Stomach (tissue), 9 donors: Measurements from ENCODE around the gene RFX2. TPM values are rescaled to one million over a fixed set of nuclear protein-coding genes. Genes with fewer than 3 reads are reported as not detected.
A peak's percentile ranks its signal among the peaks of the same experiment; 100 is the strongest.

Source experiments
- DNase-seq, 2 donors: peaks; one replicate each; pipeline versions ENCODE4 v3.0.0 to v3.0.0-alpha.2; 2013 to 2019
- H3K27ac ChIP-seq, 5 donors: fragments of 200-600 bp in 4 of 5; sonication (generic) in 4 of 5; one replicate each; pipeline ENCODE4 v1.5.1; 2013 to 2019; ENCODE audit warnings: mild to moderate bottlenecking in 1 of 5, moderate library complexity in 1 of 5
- H3K27me3 ChIP-seq, 3 donors: fragments of 200-600 bp; sonication (generic); one replicate each; pipeline ENCODE4 v1.5.1; 2017 to 2019; ENCODE audit warnings: mixed run types in 1 of 3
- H3K36me3 ChIP-seq, 4 donors: fragments of 200-600 bp; sonication (generic); 1 replicate in 3 of 4; 2 replicates in 1 of 4; pipeline ENCODE4 v1.5.1; 2016 to 2019
- H3K4me1 ChIP-seq, 4 donors: fragments of 200-600 bp; sonication (generic); one replicate each; pipeline ENCODE4 v1.5.1; 2016 to 2019
- H3K4me3 ChIP-seq, 4 donors: fragments of 200-600 bp; sonication (generic) in 3 of 4; one replicate each; pipeline ENCODE4 v1.5.1; 2016 to 2019; ENCODE audit warnings: mild to moderate bottlenecking in 1 of 4
- H3K9me3 ChIP-seq, 4 donors: fragments of 200-600 bp; sonication (generic); one replicate each; pipeline ENCODE4 v1.5.1; 2016 to 2019
- EP300 ChIP-seq: sonication (generic); formaldehyde crosslinking; IDR thresholded peaks from one replicate; pipeline ENCODE4 v1.6.1; 2017; ENCODE audit warnings: antibody characterized with exemption
- POLR2A ChIP-seq, 4 donors: fragments of 450-650 bp; IDR thresholded peaks; one replicate each; pipeline ENCODE4 v1.6.1; 2016; ENCODE audit warnings: antibody characterized with exemption in 4 of 4, control low read depth in 2 of 4, mild to moderate bottlenecking in 1 of 4, moderate library complexity in 1 of 4
- POLR2AphosphoS5 ChIP-seq, 3 donors: sonication (generic); formaldehyde crosslinking; IDR thresholded peaks; one replicate each; pipeline ENCODE4 v1.6.1; 2016; ENCODE audit warnings: antibody characterized with exemption in 3 of 3
- WGBS, 5 donors: extraction: QIAGEN DNeasy Blood & Tissue Kit in 3 of 5; methylation state at CpG; one replicate each; pipeline versions ENCODE4 v1.1.5 to v1.1.7; 2013 to 2018; 5-methylcytosine and 5-hydroxymethylcytosine counted together
- intact Hi-C: fragments of 100-400 bp; cut with DNase I; formaldehyde crosslinking; loops from one replicate; pipeline ENCODE4 v1.15.1; 2023; ENCODE audit warnings: low total_unique reads
- polyA plus RNA-seq, 3 donors: library from polyadenylated mRNA; stranded (reverse); fragments of 200-250 nt; gene quantifications; one replicate each; pipeline ENCODE4 v1.2.3, GENCODE V29; 2013
- total RNA-seq, 5 donors: library from RNA; depleted of rRNA; stranded (reverse); fragments of >200 nt; gene quantifications; one replicate each; pipeline versions ENCODE4 v1.1.0 to v1.2.3, GENCODE V29; 2014 to 2016
- TF ChIP-seq, protein P1 (sequence below), 7 experiments: fragments of 450-650 bp in 4 of 7; fragments of 200-600 bp in 3 of 7; sonication (generic) in 3 of 7; IDR thresholded peaks; one replicate each; pipeline ENCODE4 v1.5.1; 2016 to 2019; ENCODE audit warnings: antibody characterized with exemption in 7 of 7, control low read depth in 2 of 7, mild to moderate bottlenecking in 1 of 7
- donor health status: healthy with polysubstance abuse.
- donor health status: Bipolar disorder and iron deficiency.
- donor health status: healthy.

The RFX2 gene
- total and polyA plus RNA-seq, 8 donors: 1.2 to 123 (median 8.0) TPM

DNA sequence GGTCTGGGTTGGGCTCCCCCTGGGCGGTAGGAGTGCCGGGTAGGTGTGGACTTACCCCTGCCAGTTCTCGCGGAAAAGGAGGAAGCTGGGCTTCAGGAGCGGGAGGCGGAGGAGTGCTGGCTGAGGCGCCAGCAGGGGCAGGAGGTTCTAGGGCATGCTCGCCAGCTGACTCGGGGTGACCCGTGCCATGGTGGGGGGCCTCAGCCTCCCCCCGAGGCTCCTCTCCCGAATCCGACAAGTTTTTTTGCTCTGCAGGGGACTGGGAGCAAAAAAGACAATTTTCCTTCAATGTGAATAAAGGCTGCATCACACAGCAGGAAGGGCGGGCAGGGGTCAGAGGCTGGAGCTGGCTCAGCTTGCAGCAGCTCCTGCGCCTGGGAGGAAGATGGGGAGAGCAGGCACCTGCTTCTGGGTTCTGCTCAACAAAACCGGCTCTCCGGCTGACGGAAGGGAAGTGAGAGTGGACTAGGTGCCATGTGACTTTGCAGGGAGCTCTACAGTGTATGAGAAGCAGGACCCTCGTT, 158.9 kb downstream of the RFX2 start:
- TF ChIP-seq, protein P1, sequence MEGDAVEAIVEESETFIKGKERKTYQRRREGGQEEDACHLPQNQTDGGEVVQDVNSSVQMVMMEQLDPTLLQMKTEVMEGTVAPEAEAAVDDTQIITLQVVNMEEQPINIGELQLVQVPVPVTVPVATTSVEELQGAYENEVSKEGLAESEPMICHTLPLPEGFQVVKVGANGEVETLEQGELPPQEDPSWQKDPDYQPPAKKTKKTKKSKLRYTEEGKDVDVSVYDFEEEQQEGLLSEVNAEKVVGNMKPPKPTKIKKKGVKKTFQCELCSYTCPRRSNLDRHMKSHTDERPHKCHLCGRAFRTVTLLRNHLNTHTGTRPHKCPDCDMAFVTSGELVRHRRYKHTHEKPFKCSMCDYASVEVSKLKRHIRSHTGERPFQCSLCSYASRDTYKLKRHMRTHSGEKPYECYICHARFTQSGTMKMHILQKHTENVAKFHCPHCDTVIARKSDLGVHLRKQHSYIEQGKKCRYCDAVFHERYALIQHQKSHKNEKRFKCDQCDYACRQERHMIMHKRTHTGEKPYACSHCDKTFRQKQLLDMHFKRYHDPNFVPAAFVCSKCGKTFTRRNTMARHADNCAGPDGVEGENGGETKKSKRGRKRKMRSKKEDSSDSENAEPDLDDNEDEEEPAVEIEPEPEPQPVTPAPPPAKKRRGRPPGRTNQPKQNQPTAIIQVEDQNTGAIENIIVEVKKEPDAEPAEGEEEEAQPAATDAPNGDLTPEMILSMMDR (IDR thresholded peaks at IDR 0.05): no peak
- TF ChIP-seq POLR2AphosphoS5 (IDR thresholded peaks at IDR 0.05): no peak
- no peak for TF ChIP-seq POLR2A (IDR thresholded peaks at IDR 0.05)
- no peak for TF ChIP-seq EP300
- peaks cover 92 to 100% (median 99%) of the 10 kb centered on the region in 4 donors for H3K4me1 ChIP-seq

GRCh38 chr19:5950741-5951140, 159.6 kb downstream of the RFX2 start:
- H3K4me3 ChIP-seq: peak overlapping the region in 2 of 4 donors; percentile 2 to 10
- 29 to 41% (median 40%) methylated on average over 3 of the region's 3 CpGs for WGBS, 5 donors
- DNase-seq: no peak
- no peaks in the 10 kb centered on the region for H3K27me3 ChIP-seq
- no peaks in the 10 kb centered on the region for H3K9me3 ChIP-seq
- intact Hi-C loops: no loop called here
- H3K4me1 ChIP-seq: peaks cover 92 to 100% (median 97%) of the 10 kb centered on the region in 4 donors
- H3K36me3 ChIP-seq: peaks cover 0 to 4% (median 1%) of the 10 kb centered on the region in 4 donors
- peak overlapping the region in 4 of 5 donors; percentile 75 to 84 (median 80) for H3K27ac ChIP-seq
- no peak for TF ChIP-seq POLR2AphosphoS5 (IDR thresholded peaks at IDR 0.05)
- TF ChIP-seq, protein P1 (IDR thresholded peaks at IDR 0.05): no peak
- no peak for TF ChIP-seq EP300
- no peak for TF ChIP-seq POLR2A (IDR thresholded peaks at IDR 0.05)

More for the DNA sequence above, 158.9 kb downstream of the RFX2 start:
- Histone ChIP-seq H3K4me3 (peak overlapping the region in 2 of 4 donors; percentile 2 to 10), H3K27me3 (no peaks in the 10 kb centered on the region), H3K36me3 (no peaks in the 10 kb centered on the region), H3K27ac (peak overlapping the region; percentile 40 to 84 (median 79)), H3K9me3 (no peaks in the 10 kb centered on the region)
- DNase-seq: peak; percentile 59 to 78
- 19 to 45% (median 22%) methylated on average over 18 to 19 of the region's 19 CpGs for WGBS, 5 donors
- intact Hi-C loops: no loop called here

DNA sequence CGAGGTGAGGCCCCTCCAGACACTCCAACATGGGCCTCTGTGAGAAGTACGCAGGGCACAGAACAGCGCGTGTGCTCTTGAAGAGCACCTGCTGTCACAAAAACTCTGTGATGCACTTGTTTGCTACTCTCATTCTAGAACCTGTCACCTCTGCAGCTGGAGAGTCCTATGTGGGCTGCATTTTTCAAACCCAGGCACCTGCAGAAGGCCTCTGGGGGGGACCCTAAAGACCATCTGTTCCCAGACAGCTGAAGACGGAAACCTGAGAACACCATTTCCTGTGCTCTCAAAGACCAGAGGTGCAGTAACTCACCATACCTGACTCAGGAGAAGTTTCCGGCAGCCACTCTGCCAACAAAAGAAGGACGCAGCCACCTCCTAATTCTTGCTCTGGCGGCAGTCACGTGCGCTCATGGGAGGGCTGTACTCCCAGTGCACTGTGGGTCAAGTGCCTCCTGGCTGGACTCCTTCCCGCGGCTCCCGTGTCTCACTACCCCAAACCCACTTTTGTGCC, 160.5 kb downstream of the RFX2 start:
- peak; percentile 57 to 76 for DNase-seq
- H3K9me3 ChIP-seq: no peaks in the 10 kb centered on the region
- peak overlapping the region; percentile 45 to 84 (median 79) for H3K27ac ChIP-seq
- intact Hi-C loops: no loop called here
- peaks cover 0 to 8% (median 2%) of the 10 kb centered on the region in 4 donors for H3K36me3 ChIP-seq
- H3K4me1 ChIP-seq: peaks cover 83 to 97% (median 91%) of the 10 kb centered on the region in 4 donors
- H3K27me3 ChIP-seq: no peaks in the 10 kb centered on the region
- WGBS, 5 donors: 46 to 73% (median 52%) methylated on average over 13 of the region's 13 CpGs
- H3K4me3 ChIP-seq: no peak overlapping the region
- TF ChIP-seq, protein P1 (IDR thresholded peaks at IDR 0.05): no peak
- peak in 1 of 3 donors; percentile 23 for TF ChIP-seq POLR2AphosphoS5 (IDR thresholded peaks at IDR 0.05)

GRCh38 chr19:5948752-5949564, 161.3 kb downstream of the RFX2 start:
- peak in 1 of 2 donors; percentile 72 for DNase-seq
- Histone ChIP-seq H3K36me3 (peaks cover 0 to 8% (median 2%) of the 10 kb centered on the region in 4 donors), H3K27me3 (no peaks in the 10 kb centered on the region), H3K9me3 (no peaks in the 10 kb centered on the region), H3K4me3 (no peak overlapping the region), H3K4me1 (peaks cover 75 to 97% (median 90%) of the 10 kb centered on the region in 4 donors), H3K27ac (peak overlapping the region in 4 of 5 donors; percentile 73 to 84 (median 80))
- 29 to 41% (median 35%) methylated on average over 13 of the region's 13 CpGs for WGBS, 5 donors
- intact Hi-C loops: no loop called here
- no peak for TF ChIP-seq POLR2A (IDR thresholded peaks at IDR 0.05)
- peak in 2 of 3 donors; percentile 4 to 6 for TF ChIP-seq POLR2AphosphoS5 (IDR thresholded peaks at IDR 0.05)
